GM11168 (cell line): Measurements from ENCODE around the gene ADGRG4.
"Not testable (repeated sequence)": the region's sequence is repeated elsewhere in the genome, so short reads cannot be mapped to it uniquely, and the experiment has no call there.

Source experiments
- in situ Hi-C: fragments of 300-500 bp; cut with MboI; formaldehyde crosslinking; loops from one replicate; pipeline ENCODE4 v1.12.0; 2022; ENCODE audit warnings: low sequenced_read_pairs; ENCODE audit not compliant: unreplicated experiment

Gene ADGRG4

GRCh38 chrX:136300721-136301120, at the start of gene ADGRG4:
Gene ADGRG4 (plus strand): TSS chrX:136300963. CDS start chrX:136308778, 7,815 bp downstream.
- in situ Hi-C loops, result not testable (repeated sequence)

GRCh38 chrX:136251041-136251991, 49.4 kb upstream of the ADGRG4 start, which contains the start of gene MAP7D3:
Gene MAP7D3 (minus strand): TSS chrX:136251400. CDS start chrX:136251358, 42 bp downstream.
- in situ Hi-C loops, result no loop called here

- in situ Hi-C loops, result no loop called here
Observed at GRCh38 chrX:136255541-136255940, 45.2 kb upstream of the ADGRG4 start.

GRCh38 chrX:136256026-136256425, 44.7 kb upstream of the ADGRG4 start:
- in situ Hi-C loops, result no loop called here

GRCh38 chrX:136258951-136259350, 41.8 kb upstream of the ADGRG4 start:
- in situ Hi-C loops, result no loop called here

GRCh38 chrX:136259543-136259942, 41.2 kb upstream of the ADGRG4 start:
- in situ Hi-C loops, result no loop called here

- in situ Hi-C loops, result no loop called here
Observed at GRCh38 chrX:136260776-136261175, 40.0 kb upstream of the ADGRG4 start.

GRCh38 chrX:136261321-136261720, 39.4 kb upstream of the ADGRG4 start:
- in situ Hi-C loops, result no loop called here

GRCh38 chrX:136262243-136262642, 38.5 kb upstream of the ADGRG4 start:
- in situ Hi-C loops, result no loop called here

- in situ Hi-C loops, result no loop called here
Observed at GRCh38 chrX:136262812-136263315, 37.9 kb upstream of the ADGRG4 start.

- in situ Hi-C loops, result no loop called here
Observed at GRCh38 chrX:136266828-136267227, 33.9 kb upstream of the ADGRG4 start.

- in situ Hi-C loops, result no loop called here
Observed at GRCh38 chrX:136268051-136269048, 32.4 kb upstream of the ADGRG4 start.

GRCh38 chrX:136269921-136270320, 30.8 kb upstream of the ADGRG4 start:
- in situ Hi-C loops, result no loop called here

- in situ Hi-C loops, result no loop called here
Observed at GRCh38 chrX:136271300-136271699, 29.5 kb upstream of the ADGRG4 start.

GRCh38 chrX:136272325-136272724, 28.4 kb upstream of the ADGRG4 start:
- in situ Hi-C loops, result no loop called here

- in situ Hi-C loops, result no loop called here
Observed at GRCh38 chrX:136273986-136274385, 26.8 kb upstream of the ADGRG4 start.

- in situ Hi-C loops, result no loop called here
Observed at GRCh38 chrX:136275553-136275952, 25.2 kb upstream of the ADGRG4 start.

- in situ Hi-C loops, result not testable (repeated sequence)
Observed at GRCh38 chrX:136286375-136286774, 14.4 kb upstream of the ADGRG4 start.

- in situ Hi-C loops, result no loop called here
Observed at GRCh38 chrX:136291824-136292223, 8.9 kb upstream of the ADGRG4 start.

GRCh38 chrX:136292656-136293055, 8.1 kb upstream of the ADGRG4 start:
- in situ Hi-C loops, result no loop called here
